GM21390 (cell line): ENCODE results near the gene DFFB.
"Not testable (repeated sequence)": the region's sequence is repeated elsewhere in the genome, so short reads cannot be mapped to it uniquely, and the experiment has no call there.

Experiments
- ATAC-seq: cut with Tn5 transposase; IDR thresholded peaks from one replicate; pipeline ENCODE4 v1.9.1; 2021; ENCODE audit not compliant: unreplicated experiment

DFFB gene

GRCh38 chr1:3856923-3857790 lies at the start of gene DFFB, which contains the start of gene CEP104:
DFFB (plus strand) TSS chr1:3857476; CDS start chr1:3857604, 128 bp downstream.
CEP104 (minus strand) TSS chr1:3857211; CDS start chr1:3852407, 4,804 bp downstream.
- peak; percentile 97 for ATAC-seq

GRCh38 chr1:3807769-3808168 lies 49.5 kb upstream of the DFFB start:
- no peak for ATAC-seq

GRCh38 chr1:3809680-3810079 lies 47.6 kb upstream of the DFFB start:
- no peak for ATAC-seq

GRCh38 chr1:3810149-3810761 lies 47.0 kb upstream of the DFFB start:
- not testable (repeated sequence) for ATAC-seq

GRCh38 chr1:3811595-3811911 lies 45.7 kb upstream of the DFFB start:
- ATAC-seq, result no peak

GRCh38 chr1:3814065-3814464 lies 43.2 kb upstream of the DFFB start:
- no peak for ATAC-seq

GRCh38 chr1:3814771-3815561 lies 42.3 kb upstream of the DFFB start:
- no peak for ATAC-seq

- no peak for ATAC-seq
These were observed 40.7 kb upstream of the DFFB start for GRCh38 chr1:3816331-3817137.

GRCh38 chr1:3817138-3817740 lies 40.0 kb upstream of the DFFB start:
- no peak for ATAC-seq

- ATAC-seq, result no peak
These were observed 39.3 kb upstream of the DFFB start for GRCh38 chr1:3817821-3818597.

- no peak for ATAC-seq
These were observed 37.5 kb upstream of the DFFB start for GRCh38 chr1:3819771-3820200.

- no peak for ATAC-seq
These were observed 37.0 kb upstream of the DFFB start for GRCh38 chr1:3820316-3820715.

- no peak for ATAC-seq
These were observed 36.3 kb upstream of the DFFB start for GRCh38 chr1:3821004-3821403.

- ATAC-seq, result no peak
These were observed 35.8 kb upstream of the DFFB start for GRCh38 chr1:3821447-3821846.

- ATAC-seq, result no peak
These were observed 35.4 kb upstream of the DFFB start for GRCh38 chr1:3821908-3822307.

- no peak for ATAC-seq
These were observed 34.9 kb upstream of the DFFB start for GRCh38 chr1:3822421-3822820.

GRCh38 chr1:3824650-3825049 lies 32.6 kb upstream of the DFFB start:
- no peak for ATAC-seq

- no peak for ATAC-seq
These were observed 31.9 kb upstream of the DFFB start for GRCh38 chr1:3825356-3825755.

GRCh38 chr1:3827813-3828307 lies 29.4 kb upstream of the DFFB start:
- ATAC-seq, result no peak
